ENCODE measurements around the gene QRFPR. TPM values are rescaled to one million over a fixed set of nuclear protein-coding genes. Genes with fewer than 3 reads are reported as not detected.
"Not testable (repeated sequence)": the region's sequence is repeated elsewhere in the genome, so short reads cannot be mapped to it uniquely, and the experiment has no call there.

Gene QRFPR
- polyA plus RNA-seq: under 1 TPM in 2 of 3 donors, not detected in 1; 0.06 to 0.79 TPM

GRCh38 chr4:121380776-121381462 lies at the start of gene QRFPR:
QRFPR (minus strand) TSS chr4:121381018; CDS start chr4:121380647, 371 bp downstream.
- WGBS, 3 donors: 8 to 10% (median 8%) methylated on average over 34 to 35 of the region's 35 CpGs
- no peak within 1 kb of the TSS for H3K27ac ChIP-seq (ENCODE audit: low read depth, low read length)

- WGBS, 3 donors: 47 to 61% (median 53%) methylated on average over 2 of the region's 2 CpGs
- H3K27ac ChIP-seq (ENCODE audit: low read depth, low read length): no peak overlapping the region
These were observed 47.9 kb upstream of the QRFPR start for GRCh38 chr4:121428721-121429120.

- WGBS, 3 donors: 48 to 70% (median 55%) methylated on average over 4 of the region's 4 CpGs
- no peak overlapping the region for H3K27ac ChIP-seq (ENCODE audit: low read depth, low read length)
These were observed 40.8 kb upstream of the QRFPR start for GRCh38 chr4:121421594-121421993.

- no peak overlapping the region for H3K27ac ChIP-seq (ENCODE audit: low read depth, low read length)
- WGBS, 3 donors: 33 to 61% (median 60%) methylated on average over 2 of the region's 2 CpGs
These were observed 30.4 kb upstream of the QRFPR start for GRCh38 chr4:121411151-121411744.

- WGBS, 3 donors: 44 to 74% (median 62%) methylated on average over 2 of the region's 2 CpGs
- not testable (repeated sequence) for H3K27ac ChIP-seq (ENCODE audit: low read depth, low read length)
These were observed 27.7 kb upstream of the QRFPR start for GRCh38 chr4:121408567-121408966.

GRCh38 chr4:121400632-121401031 lies 19.8 kb upstream of the QRFPR start:
- no peak overlapping the region for H3K27ac ChIP-seq (ENCODE audit: low read depth, low read length)
- WGBS, 3 donors: 85 to 92% (median 90%) methylated on average over 4 of the region's 4 CpGs

GRCh38 chr4:121397941-121398601 lies 17.3 kb upstream of the QRFPR start:
- 47 to 81% (median 81%) methylated on average over 1 of the region's 1 CpG for WGBS, 3 donors
- no peak overlapping the region for H3K27ac ChIP-seq (ENCODE audit: low read depth, low read length)

- H3K27ac ChIP-seq (ENCODE audit: low read depth, low read length): no peak overlapping the region
- 41 to 60% (median 58%) methylated on average over 3 of the region's 3 CpGs for WGBS, 3 donors
These were observed 16.6 kb upstream of the QRFPR start for GRCh38 chr4:121397434-121397833.

- no peak overlapping the region for H3K27ac ChIP-seq (ENCODE audit: low read depth, low read length)
- WGBS, 3 donors: 45 to 64% (median 63%) methylated on average over 5 of the region's 5 CpGs
These were observed 11.7 kb upstream of the QRFPR start for GRCh38 chr4:121392426-121393086.

- 38 to 52% (median 49%) methylated on average over 2 of the region's 2 CpGs for WGBS, 3 donors
- H3K27ac ChIP-seq (ENCODE audit: low read depth, low read length): no peak overlapping the region
These were observed 9.5 kb upstream of the QRFPR start for GRCh38 chr4:121390335-121390734.

GRCh38 chr4:121379276-121379675 lies 1.5 kb downstream of the QRFPR start:
- H3K27ac ChIP-seq (ENCODE audit: low read depth, low read length): no peak overlapping the region
- WGBS, 3 donors: 65 to 73% (median 69%) methylated on average over 3 of the region's 3 CpGs

- H3K27ac ChIP-seq (ENCODE audit: low read depth, low read length): no peak overlapping the region
- 36 to 68% (median 55%) methylated on average over 2 of the region's 2 CpGs for WGBS, 3 donors
These were observed 3.7 kb downstream of the QRFPR start for GRCh38 chr4:121377076-121377475.

GRCh38 chr4:121376556-121376955 lies 4.3 kb downstream of the QRFPR start:
- H3K27ac ChIP-seq (ENCODE audit: low read depth, low read length): no peak overlapping the region
- 77 to 89% (median 89%) methylated on average over 2 of the region's 2 CpGs for WGBS, 3 donors

GRCh38 chr4:121376097-121376496 lies 4.7 kb downstream of the QRFPR start:
- H3K27ac ChIP-seq (ENCODE audit: low read depth, low read length): no peak overlapping the region
- 40 to 79% (median 56%) methylated on average over 1 of the region's 1 CpG for WGBS, 3 donors

- no peak overlapping the region for H3K27ac ChIP-seq (ENCODE audit: low read depth, low read length)
These were observed 5.6 kb downstream of the QRFPR start for GRCh38 chr4:121375262-121375661.

GRCh38 chr4:121373841-121374240 lies 7.0 kb downstream of the QRFPR start:
- H3K27ac ChIP-seq (ENCODE audit: low read depth, low read length): no peak overlapping the region
- 67 to 82% (median 74%) methylated on average over 6 of the region's 6 CpGs for WGBS, 3 donors

GRCh38 chr4:121370729-121371325 lies 10.0 kb downstream of the QRFPR start:
- WGBS, 3 donors: 54 to 84% (median 82%) methylated on average over 1 of the region's 1 CpG
- no peak overlapping the region for H3K27ac ChIP-seq (ENCODE audit: low read depth, low read length)

- WGBS, 3 donors: 67 to 83% (median 76%) methylated on average over 1 of the region's 1 CpG
- H3K27ac ChIP-seq (ENCODE audit: low read depth, low read length): no peak overlapping the region
These were observed 20.3 kb downstream of the QRFPR start for GRCh38 chr4:121360495-121360894.

- H3K27ac ChIP-seq (ENCODE audit: low read depth, low read length): no peak overlapping the region
These were observed 22.3 kb downstream of the QRFPR start for GRCh38 chr4:121358473-121358872.
